ENCODE results near the gene NEURL3. TPM values are rescaled to one million over a fixed set of nuclear protein-coding genes. Genes with fewer than 3 reads are reported as not detected.

The NEURL3 gene
- total RNA-seq, 1 donor from 2014 or later, result not detected

DNA sequence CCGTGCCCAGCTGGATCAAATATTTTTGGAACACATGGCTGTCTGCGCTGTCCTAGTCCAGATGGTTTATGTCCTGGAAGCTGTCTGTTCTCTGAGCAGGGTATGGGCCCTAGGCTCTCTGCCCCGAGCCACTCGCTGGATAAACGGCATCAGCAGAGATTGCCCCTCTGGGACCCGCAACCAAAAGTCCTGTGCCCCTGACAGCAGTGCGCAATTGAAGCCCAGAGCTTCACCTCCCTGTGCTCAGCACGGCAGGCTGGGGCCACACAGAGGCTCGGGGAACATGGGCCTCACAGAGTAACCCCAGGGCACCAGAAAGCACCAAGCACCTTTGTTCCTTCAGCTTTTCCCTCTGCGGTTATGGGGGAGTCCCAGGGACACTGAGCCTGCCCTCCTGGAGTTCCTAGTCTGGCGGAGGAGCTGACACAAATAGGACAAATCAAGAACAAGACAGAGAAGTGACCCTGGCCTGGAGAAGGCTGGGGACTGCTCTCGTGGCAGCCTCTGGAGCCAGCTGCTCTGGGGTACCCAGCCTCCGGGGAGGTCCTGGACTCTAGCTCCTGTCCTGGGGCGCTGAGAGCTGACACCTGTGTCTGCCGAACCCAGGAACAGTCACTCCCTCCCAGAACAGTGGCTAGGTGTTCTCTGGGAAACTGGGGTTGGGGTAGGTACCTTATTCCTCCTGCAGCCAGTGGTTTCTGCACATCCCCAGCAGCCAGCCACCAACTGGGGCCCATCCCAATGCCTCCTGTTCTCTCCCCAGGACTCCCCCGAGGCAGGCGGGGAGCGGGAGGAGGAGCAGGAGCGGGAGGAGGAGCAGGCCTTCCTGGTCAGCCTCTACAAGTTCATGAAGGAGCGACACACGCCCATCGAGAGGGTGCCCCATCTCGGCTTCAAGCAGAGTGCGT is 43.7 kb upstream of the NEURL3 start:
- no peak overlapping the region for H3K4me3 Mint-ChIP-seq (ENCODE audit: unreplicated experiment)
- H3K27me3 Mint-ChIP-seq (ENCODE audit: low read depth), result no peaks in the 10 kb centered on the region
- H3K27ac Mint-ChIP-seq (ENCODE audit: unreplicated experiment), result peak overlapping the region; percentile 32
- peak; percentile 85 for DNase-seq (ENCODE audit: low spot score)
- H3K36me3 Mint-ChIP-seq (ENCODE audit: low read depth), result peaks cover 5% of the 10 kb centered on the region
- H3K4me1 Mint-ChIP-seq (ENCODE audit: low read depth), result peaks cover 20% of the 10 kb centered on the region
- TF ChIP-seq CTCF (IDR thresholded peaks at IDR 0.05), result no peak
- no peaks in the 10 kb centered on the region for H3K9me3 Mint-ChIP-seq (ENCODE audit: low read depth)

DNA sequence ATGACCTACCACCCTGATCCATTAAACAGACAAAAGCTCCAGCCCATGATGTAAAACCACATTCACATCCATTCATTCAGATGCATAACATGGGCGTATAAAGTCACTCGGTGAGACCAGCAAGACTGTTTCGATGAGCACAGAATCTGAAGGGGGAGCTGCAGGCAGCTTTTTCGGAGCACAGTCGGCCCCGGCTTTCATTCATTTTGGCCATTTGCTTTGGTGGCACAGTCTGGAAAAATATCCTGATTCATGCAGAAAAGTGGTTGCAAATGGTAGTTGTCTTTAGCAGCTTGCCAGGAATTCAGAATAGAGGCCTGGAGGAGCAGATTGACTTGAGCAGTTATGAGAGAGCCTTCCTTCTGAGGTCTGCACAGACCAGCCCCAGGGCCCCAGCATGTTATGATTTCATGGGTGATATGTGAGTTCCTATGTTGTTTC is 42.6 kb upstream of the NEURL3 start:
- Mint-ChIP-seq H3K27me3 (ENCODE audit: low read depth) (no peaks in the 10 kb centered on the region), H3K4me1 (ENCODE audit: low read depth) (peaks cover 20% of the 10 kb centered on the region), H3K9me3 (ENCODE audit: low read depth) (no peaks in the 10 kb centered on the region), H3K4me3 (ENCODE audit: unreplicated experiment) (peak overlapping the region; percentile 13), H3K27ac (ENCODE audit: unreplicated experiment) (peak overlapping the region; percentile 84), H3K36me3 (ENCODE audit: low read depth) (peaks cover 8% of the 10 kb centered on the region)
- TF ChIP-seq CTCF (IDR thresholded peaks at IDR 0.05), result peak; percentile 73
- peak; percentile 54 for DNase-seq (ENCODE audit: low spot score)

DNA sequence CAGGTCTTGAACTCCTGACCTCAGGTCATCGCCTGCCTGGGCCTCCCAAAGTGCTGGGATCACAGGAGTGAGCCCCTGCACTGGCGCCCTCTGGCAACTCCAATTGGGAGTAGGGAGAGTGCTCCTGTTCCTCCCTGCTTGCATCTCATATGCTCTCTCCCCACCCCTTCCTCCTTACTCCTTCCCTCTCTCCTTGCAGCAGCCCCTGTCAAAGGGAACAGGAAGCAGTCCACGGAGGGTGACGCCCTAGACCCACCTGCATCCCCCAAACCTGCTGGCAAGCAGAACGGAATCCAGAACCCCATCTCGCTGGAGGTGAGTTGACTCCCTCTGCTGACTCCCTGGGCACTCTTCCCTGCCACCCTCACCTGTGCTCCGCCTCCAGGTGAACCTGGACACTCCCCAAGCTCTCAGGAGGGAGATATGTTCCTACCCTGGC is 42.1 kb upstream of the NEURL3 start:
- peak overlapping the region; percentile 84 for H3K27ac Mint-ChIP-seq (ENCODE audit: unreplicated experiment)
- no peak overlapping the region for H3K4me3 Mint-ChIP-seq (ENCODE audit: unreplicated experiment)
- peaks cover 20% of the 10 kb centered on the region for H3K4me1 Mint-ChIP-seq (ENCODE audit: low read depth)
- H3K9me3 Mint-ChIP-seq (ENCODE audit: low read depth), result no peaks in the 10 kb centered on the region
- no peaks in the 10 kb centered on the region for H3K27me3 Mint-ChIP-seq (ENCODE audit: low read depth)
- DNase-seq (ENCODE audit: low spot score), result peak; percentile 66
- peaks cover 9% of the 10 kb centered on the region for H3K36me3 Mint-ChIP-seq (ENCODE audit: low read depth)
- TF ChIP-seq CTCF (IDR thresholded peaks at IDR 0.05), result no peak

DNA sequence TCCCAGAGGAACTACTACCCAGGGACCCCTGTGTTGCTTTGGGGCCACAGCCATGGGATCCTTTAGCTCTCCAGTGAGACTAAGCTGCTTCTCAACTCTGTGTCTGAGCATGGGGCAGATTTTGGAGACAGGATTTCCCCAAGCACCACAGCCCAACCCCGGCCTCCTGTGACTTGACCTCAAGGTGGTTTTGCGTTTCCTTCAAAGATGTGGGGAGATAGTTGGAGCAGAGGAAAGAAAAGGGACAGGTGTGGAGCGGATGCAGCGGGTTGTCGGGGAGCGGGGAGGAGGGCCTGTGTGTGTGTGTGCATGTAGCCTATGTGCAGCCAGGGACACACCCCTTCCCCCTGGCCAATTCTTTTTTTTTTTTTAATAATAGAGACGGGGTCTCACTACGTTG is 41.6 kb upstream of the NEURL3 start:
- DNase-seq (ENCODE audit: low spot score), result peak; percentile 52
- Mint-ChIP-seq H3K27me3 (ENCODE audit: low read depth) (no peaks in the 10 kb centered on the region), H3K36me3 (ENCODE audit: low read depth) (peaks cover 7% of the 10 kb centered on the region), H3K4me3 (ENCODE audit: unreplicated experiment) (no peak overlapping the region), H3K4me1 (ENCODE audit: low read depth) (peaks cover 20% of the 10 kb centered on the region), H3K9me3 (ENCODE audit: low read depth) (no peaks in the 10 kb centered on the region), H3K27ac (ENCODE audit: unreplicated experiment) (peak overlapping the region; percentile 84)
- no peak for TF ChIP-seq CTCF (IDR thresholded peaks at IDR 0.05)

GRCh38 chr2:96546321-96546720 is 41.2 kb upstream of the NEURL3 start:
- Mint-ChIP-seq H3K4me3 (ENCODE audit: unreplicated experiment) (no peak overlapping the region), H3K9me3 (ENCODE audit: low read depth) (no peaks in the 10 kb centered on the region), H3K27me3 (ENCODE audit: low read depth) (no peaks in the 10 kb centered on the region), H3K27ac (ENCODE audit: unreplicated experiment) (no peak overlapping the region), H3K4me1 (ENCODE audit: low read depth) (peaks cover 25% of the 10 kb centered on the region), H3K36me3 (ENCODE audit: low read depth) (peaks cover 7% of the 10 kb centered on the region)
- TF ChIP-seq CTCF (IDR thresholded peaks at IDR 0.05), result no peak
- peak; percentile 61 for DNase-seq (ENCODE audit: low spot score)

Measured in chondrocyte (in vitro differentiated cells).